Mesothelial cell of epicardium (in vitro differentiated cells): ENCODE measurements around the gene CDKN2D. TPM values are rescaled to one million over a fixed set of nuclear protein-coding genes. Genes with fewer than 3 reads are reported as not detected.

Experiments used
- DNase-seq, 2 experiments: peaks; one replicate each; pipeline ENCODE4 v3.0.0; 2021; ENCODE audit warnings: low spot score in 2 of 2; ENCODE audit not compliant: unreplicated experiment in 2 of 2
- H3K27ac Mint-ChIP-seq: 2 replicates; pipeline ENCODE4 v1.8.0; 2021; ENCODE audit warnings: mixed read lengths
- H3K27me3 Mint-ChIP-seq: 2 replicates; pipeline ENCODE4 v1.8.0; 2021; ENCODE audit warnings: low read depth, mixed read lengths
- H3K36me3 Mint-ChIP-seq: 2 replicates; pipeline ENCODE4 v1.8.0; 2021; ENCODE audit warnings: mixed read lengths
- H3K4me1 Mint-ChIP-seq: 2 replicates; pipeline ENCODE4 v1.8.0; 2021; ENCODE audit warnings: mixed read lengths
- H3K4me3 Mint-ChIP-seq: 2 replicates; pipeline ENCODE4 v1.8.0; 2021; ENCODE audit warnings: mild to moderate bottlenecking, moderate library complexity, mixed read lengths
- H3K9me3 Mint-ChIP-seq: 2 replicates; pipeline ENCODE4 v1.8.0; 2021; ENCODE audit warnings: mixed read lengths
- total RNA-seq: library from RNA; stranded (reverse); gene quantifications from 3 replicates; pipeline ENCODE4 v1.2.1, GENCODE V29; 2021
- TF ChIP-seq, protein P1 (sequence below): fragments of 200-600 bp; sonication (generic); IDR thresholded peaks from one replicate; pipeline ENCODE4 v1.5.0; 2021; ENCODE audit warnings: antibody characterized with exemption; ENCODE audit not compliant: unreplicated experiment

CDKN2D gene
- total RNA-seq, 1 donor from 2014 or later = 3.1 TPM

DNA sequence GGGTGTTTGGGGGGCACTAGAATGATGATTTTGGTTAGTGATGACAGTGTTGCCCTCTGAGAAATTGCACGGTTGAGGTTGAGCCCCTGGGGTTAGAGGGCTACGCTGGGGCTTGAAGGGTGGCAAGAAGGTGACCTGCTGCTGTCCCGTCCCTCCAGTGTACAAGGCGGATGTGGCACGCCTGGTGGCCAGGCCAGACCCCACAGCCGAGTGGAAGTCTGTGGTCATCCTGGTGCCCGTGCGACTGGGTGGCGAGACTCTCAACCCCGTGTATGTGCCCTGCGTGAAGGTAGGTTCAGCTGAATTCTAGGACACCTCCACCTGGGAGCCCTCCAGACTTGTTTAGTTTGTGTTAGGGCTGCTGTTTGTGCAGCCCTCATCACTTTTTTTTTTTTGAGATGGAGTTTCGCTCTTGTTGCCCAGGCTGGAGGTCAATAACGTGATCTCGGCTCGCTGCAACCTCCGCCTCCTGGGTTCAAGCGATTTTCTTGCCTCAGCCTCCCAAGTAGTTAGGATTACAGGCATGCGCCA is 20.0 kb downstream of the CDKN2D start:
- Mint-ChIP-seq H3K4me3 (no peak overlapping the region), H3K27me3 (no peaks in the 10 kb centered on the region), H3K27ac (no peak overlapping the region), H3K4me1 (peaks cover 3% of the 10 kb centered on the region), H3K9me3 (no peaks in the 10 kb centered on the region), H3K36me3 (peaks cover 28% of the 10 kb centered on the region)
- TF ChIP-seq, protein P1, sequence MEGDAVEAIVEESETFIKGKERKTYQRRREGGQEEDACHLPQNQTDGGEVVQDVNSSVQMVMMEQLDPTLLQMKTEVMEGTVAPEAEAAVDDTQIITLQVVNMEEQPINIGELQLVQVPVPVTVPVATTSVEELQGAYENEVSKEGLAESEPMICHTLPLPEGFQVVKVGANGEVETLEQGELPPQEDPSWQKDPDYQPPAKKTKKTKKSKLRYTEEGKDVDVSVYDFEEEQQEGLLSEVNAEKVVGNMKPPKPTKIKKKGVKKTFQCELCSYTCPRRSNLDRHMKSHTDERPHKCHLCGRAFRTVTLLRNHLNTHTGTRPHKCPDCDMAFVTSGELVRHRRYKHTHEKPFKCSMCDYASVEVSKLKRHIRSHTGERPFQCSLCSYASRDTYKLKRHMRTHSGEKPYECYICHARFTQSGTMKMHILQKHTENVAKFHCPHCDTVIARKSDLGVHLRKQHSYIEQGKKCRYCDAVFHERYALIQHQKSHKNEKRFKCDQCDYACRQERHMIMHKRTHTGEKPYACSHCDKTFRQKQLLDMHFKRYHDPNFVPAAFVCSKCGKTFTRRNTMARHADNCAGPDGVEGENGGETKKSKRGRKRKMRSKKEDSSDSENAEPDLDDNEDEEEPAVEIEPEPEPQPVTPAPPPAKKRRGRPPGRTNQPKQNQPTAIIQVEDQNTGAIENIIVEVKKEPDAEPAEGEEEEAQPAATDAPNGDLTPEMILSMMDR = no peak
- no peak for DNase-seq

DNA sequence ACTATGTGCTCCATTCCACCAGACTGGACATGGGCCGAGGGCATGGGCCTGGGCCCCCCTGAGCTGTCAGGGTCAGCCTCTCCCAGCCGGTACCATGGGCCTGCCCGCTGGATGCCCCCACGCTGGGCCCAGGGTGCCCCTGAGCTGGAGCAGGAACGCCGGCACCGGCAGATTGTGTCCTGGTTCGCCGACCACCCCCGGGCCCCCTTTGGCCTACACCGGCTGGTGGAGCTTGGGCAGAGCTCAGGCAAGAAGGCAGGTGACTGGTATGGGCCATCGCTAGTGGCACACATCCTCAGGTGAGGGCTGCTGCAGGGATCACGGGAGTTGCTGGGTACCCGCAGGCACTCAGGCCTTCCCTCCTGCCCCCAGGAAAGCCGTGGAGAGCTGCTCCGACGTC is 22.0 kb downstream of the CDKN2D start:
- no peak for DNase-seq
- Mint-ChIP-seq H3K36me3 (peaks cover 16% of the 10 kb centered on the region), H3K9me3 (no peaks in the 10 kb centered on the region), H3K4me3 (no peak overlapping the region), H3K4me1 (peaks cover 3% of the 10 kb centered on the region), H3K27ac (no peak overlapping the region), H3K27me3 (no peaks in the 10 kb centered on the region)
- TF ChIP-seq, protein P1 = no peak

DNA sequence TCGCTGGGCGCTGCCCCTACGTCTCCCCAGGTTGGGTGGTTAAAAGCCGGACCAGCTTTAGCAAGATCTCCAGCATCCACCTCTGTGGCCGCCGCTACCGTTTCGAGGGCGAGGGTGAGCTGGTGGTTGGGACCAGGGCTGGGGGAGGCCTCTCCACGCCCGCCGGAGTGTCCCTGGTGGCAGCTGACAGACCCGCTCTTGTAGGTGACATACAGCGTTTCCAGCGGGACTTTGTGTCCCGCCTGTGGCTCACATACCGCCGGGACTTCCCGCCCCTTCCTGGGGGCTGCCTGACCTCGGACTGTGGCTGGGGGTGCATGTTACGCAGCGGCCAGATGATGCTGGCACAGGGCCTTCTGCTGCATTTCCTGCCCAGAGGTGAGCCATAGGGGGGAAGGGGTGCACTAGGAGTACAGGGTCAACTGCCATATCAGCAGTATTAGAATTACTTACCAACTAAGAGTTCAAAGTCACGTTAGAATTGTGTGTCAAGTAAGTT is 24.0 kb downstream of the CDKN2D start:
- Mint-ChIP-seq H3K27ac (no peak overlapping the region), H3K4me1 (peaks cover 3% of the 10 kb centered on the region)
- no peak for DNase-seq

DNA sequence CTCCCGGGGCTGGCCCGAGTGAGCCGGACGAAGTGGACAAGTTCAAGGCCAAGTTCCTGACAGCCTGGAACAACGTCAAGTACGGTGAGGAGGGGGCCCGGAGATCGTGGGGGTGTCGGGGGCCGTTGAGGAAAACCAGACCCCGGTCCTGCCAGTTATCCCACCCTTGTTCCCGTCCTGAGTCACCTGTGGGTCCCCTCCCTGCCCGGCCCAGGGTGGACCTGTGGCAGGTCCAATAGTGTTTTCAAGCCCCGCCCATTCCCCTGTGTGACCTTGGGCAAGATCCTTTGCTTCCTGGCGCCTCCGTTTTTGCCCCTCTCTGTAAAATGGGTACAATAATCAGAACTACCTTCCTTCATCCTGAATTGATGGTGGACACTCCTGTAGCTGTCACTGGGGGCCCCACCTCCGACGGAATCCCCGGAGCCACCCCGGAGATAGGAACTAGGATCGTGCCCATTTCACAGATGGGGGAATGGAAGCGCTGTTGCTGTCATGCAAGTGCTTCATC is 24.5 kb downstream of the CDKN2D start:
- no peak for DNase-seq
- no peaks in the 10 kb centered on the region for H3K9me3 Mint-ChIP-seq

More for the DNA sequence above, 24.0 kb downstream of the CDKN2D start:
- peak overlapping the region; percentile 82 for H3K4me3 Mint-ChIP-seq
- no peaks in the 10 kb centered on the region for H3K9me3 Mint-ChIP-seq
- H3K27me3 Mint-ChIP-seq = peaks cover 17% of the 10 kb centered on the region
- peaks cover 4% of the 10 kb centered on the region for H3K36me3 Mint-ChIP-seq
- TF ChIP-seq, protein P1 = no peak

DNA sequence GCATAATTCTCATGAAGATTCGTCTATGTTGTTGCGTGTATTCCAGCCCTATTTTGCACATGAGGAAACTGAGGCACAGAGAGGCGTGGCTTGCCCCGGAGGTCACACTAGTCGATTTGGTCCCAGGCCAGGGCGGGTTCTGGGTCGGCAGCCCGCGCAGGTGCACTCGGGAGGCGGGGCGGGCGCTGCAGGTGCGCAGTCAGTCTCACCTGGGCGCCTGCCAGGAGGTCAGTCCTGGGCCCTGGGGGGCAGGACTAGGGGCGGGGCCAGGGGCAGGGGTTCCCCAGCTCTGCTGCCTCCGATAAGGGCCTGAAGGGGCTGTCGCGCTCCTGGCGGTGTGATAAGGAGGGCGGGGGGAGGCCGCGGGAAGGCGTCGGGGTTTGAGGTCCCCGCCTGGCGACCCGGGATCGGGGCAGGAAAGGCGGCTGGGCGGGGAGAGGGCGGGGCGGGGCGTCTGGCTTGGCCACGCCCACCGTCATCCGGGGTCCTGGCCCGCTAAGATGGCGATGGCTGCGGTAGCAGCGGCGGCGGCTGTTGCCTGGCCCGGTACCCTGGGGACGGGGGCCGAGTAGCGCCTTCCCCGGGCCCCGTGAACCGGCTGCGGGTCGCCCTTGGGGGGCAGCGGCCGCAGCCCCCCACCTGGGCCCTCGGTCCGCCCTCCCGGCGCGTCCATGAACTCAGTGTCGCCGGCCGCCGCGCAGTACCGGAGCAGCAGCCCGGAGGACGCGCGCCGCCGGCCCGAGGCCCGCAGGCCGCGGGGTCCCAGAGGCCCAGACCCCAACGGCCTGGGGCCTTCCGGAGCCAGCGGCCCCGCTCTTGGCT is 25.1 kb downstream of the CDKN2D start, which contains the start of gene ATG4D:
ATG4D (plus strand) TSS at position 485 of the 822 bp plus-strand sequence; CDS start at position 672, 187 bp downstream.
- H3K4me3 Mint-ChIP-seq = peak within 1 kb of the TSS; percentile 82

More for the DNA sequence above, 24.5 kb downstream of the CDKN2D start:
- H3K4me3 Mint-ChIP-seq = peak overlapping the region; percentile 82
- peaks cover 3% of the 10 kb centered on the region for H3K4me1 Mint-ChIP-seq
- TF ChIP-seq, protein P1 = no peak
- peaks cover 20% of the 10 kb centered on the region for H3K27me3 Mint-ChIP-seq
- H3K36me3 Mint-ChIP-seq = peaks cover 4% of the 10 kb centered on the region
- no peak overlapping the region for H3K27ac Mint-ChIP-seq

More for the DNA sequence above, 25.1 kb downstream of the CDKN2D start, which contains the start of gene ATG4D:
- peaks cover 3% of the 10 kb centered on the region for H3K4me1 Mint-ChIP-seq
- TF ChIP-seq, protein P1 = no peak
- peak within 1 kb of the TSS; percentile 37 for H3K27ac Mint-ChIP-seq
- peak; percentile 81 to 82 for DNase-seq
- H3K36me3 Mint-ChIP-seq = peaks cover 4% of the 10 kb centered on the region
- H3K27me3 Mint-ChIP-seq = peaks cover 27% of the 10 kb centered on the region
- H3K9me3 Mint-ChIP-seq = no peaks in the 10 kb centered on the region
